Adrenal gland (tissue), 5 donors: ENCODE measurements around the gene LHPP.

Experiments
- POLR2A ChIP-seq, 2 donors: fragments of 450-650 bp; IDR thresholded peaks; one replicate each; pipeline ENCODE4 v1.6.1; 2017; ENCODE audit warnings: antibody characterized with exemption in 2 of 2, mild to moderate bottlenecking in 2 of 2, moderate library complexity in 1 of 2
- TF ChIP-seq, protein P1 (sequence below), 6 experiments: fragments of 450-650 bp in 4 of 6; fragments of 200-600 bp in 2 of 6; sonication (generic) in 1 of 6; IDR thresholded peaks; 1 replicate in 5 of 6; 2 replicates in 1 of 6; pipeline versions ENCODE4 v1.5.1 to v1.8.0; 2016 to 2021; ENCODE audit warnings: antibody characterized with exemption in 6 of 6, mild to moderate bottlenecking in 2 of 6, moderate library complexity in 1 of 6
- donor health status: DM: no; HTN: no; CAD: no.

DNA sequence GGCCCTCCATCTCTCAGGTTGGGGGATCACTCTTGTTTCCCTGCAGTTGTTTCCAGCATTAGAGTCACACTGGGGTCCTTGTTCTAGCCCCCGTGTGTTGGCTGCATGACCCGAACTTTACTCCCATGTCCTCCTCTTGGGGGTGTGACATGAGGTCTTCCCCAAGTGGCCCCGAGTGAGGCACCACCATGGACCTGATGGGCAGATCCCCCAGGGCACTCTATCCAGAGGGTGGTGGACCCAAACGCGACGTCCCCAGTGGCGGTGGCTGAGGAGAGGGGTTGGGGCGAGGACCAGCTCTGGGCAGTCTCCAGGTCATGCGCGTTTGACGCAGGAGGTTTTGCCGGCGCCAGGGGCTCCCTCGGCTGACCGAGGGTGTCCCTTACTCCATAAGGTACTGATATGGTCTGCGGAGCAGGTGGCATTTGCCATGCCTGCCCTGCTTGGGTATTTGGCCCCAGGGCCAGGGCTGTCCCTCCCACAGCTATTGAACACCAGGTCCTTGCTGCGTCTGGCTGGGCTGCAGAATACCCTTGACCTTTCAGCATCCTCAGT is 131.9 kb downstream of the LHPP start:
- TF ChIP-seq, protein P1, sequence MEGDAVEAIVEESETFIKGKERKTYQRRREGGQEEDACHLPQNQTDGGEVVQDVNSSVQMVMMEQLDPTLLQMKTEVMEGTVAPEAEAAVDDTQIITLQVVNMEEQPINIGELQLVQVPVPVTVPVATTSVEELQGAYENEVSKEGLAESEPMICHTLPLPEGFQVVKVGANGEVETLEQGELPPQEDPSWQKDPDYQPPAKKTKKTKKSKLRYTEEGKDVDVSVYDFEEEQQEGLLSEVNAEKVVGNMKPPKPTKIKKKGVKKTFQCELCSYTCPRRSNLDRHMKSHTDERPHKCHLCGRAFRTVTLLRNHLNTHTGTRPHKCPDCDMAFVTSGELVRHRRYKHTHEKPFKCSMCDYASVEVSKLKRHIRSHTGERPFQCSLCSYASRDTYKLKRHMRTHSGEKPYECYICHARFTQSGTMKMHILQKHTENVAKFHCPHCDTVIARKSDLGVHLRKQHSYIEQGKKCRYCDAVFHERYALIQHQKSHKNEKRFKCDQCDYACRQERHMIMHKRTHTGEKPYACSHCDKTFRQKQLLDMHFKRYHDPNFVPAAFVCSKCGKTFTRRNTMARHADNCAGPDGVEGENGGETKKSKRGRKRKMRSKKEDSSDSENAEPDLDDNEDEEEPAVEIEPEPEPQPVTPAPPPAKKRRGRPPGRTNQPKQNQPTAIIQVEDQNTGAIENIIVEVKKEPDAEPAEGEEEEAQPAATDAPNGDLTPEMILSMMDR (IDR thresholded peaks at IDR 0.05), result no peak
- no peak for TF ChIP-seq POLR2A (IDR thresholded peaks at IDR 0.05)
